HEK293T (cell line): ENCODE data around the gene POLDIP2.

ENCODE experiments used
- CTCF ChIA-PET: fragments of 350-600 bp; formaldehyde crosslinking; extraction: SDS; loops from one replicate; lab custom pipeline; 2021; ENCODE audit warnings: antibody characterized with exemption, inconsistent platforms; lab: Yijun Ruan, JAX
- POLR2A ChIA-PET: fragments of 350-600 bp; formaldehyde crosslinking; extraction: SDS; loops from one replicate; lab custom pipeline; 2020; ENCODE audit warnings: antibody characterized with exemption, inconsistent platforms; lab: Yijun Ruan, JAX
- DNase-seq: peaks from one replicate; pipeline ENCODE4 v3.0.0; 2012; ENCODE audit warnings: mixed read lengths; ENCODE audit errors: extremely low spot score
- ARNT ChIP-seq: fragments of 450-650 bp; IDR thresholded peaks from 2 replicates; pipeline ENCODE4 v1.6.1; 2017; ENCODE audit warnings: mild to moderate bottlenecking
- BHLHE40 ChIP-seq: fragments of 450-650 bp; IDR thresholded peaks from 2 replicates; pipeline ENCODE4 v1.6.1; 2016; ENCODE audit warnings: mild to moderate bottlenecking, moderate library complexity, borderline replicate concordance
- CTBP1 ChIP-seq: fragments of 450-650 bp; IDR thresholded peaks from 2 replicates; pipeline ENCODE4 v1.6.1; 2016; ENCODE audit warnings: borderline replicate concordance
- ELF4 ChIP-seq: fragments of 450-650 bp; IDR thresholded peaks from 2 replicates; pipeline ENCODE4 v1.6.1; 2017; ENCODE audit warnings: antibody characterized with exemption
- FOXA1 ChIP-seq: fragments of 450-650 bp; IDR thresholded peaks from 2 replicates; pipeline ENCODE4 v1.6.1; 2016; ENCODE audit warnings: mild to moderate bottlenecking
- FOXK2 ChIP-seq: fragments of 450-650 bp; IDR thresholded peaks from 2 replicates; pipeline ENCODE4 v1.6.1; 2016; ENCODE audit warnings: mild to moderate bottlenecking
- FOXM1 ChIP-seq: fragments of 450-650 bp; IDR thresholded peaks from 2 replicates; pipeline ENCODE4 v1.6.1; 2017; ENCODE audit warnings: mild to moderate bottlenecking, borderline replicate concordance
- HDGF ChIP-seq: fragments of 450-650 bp; IDR thresholded peaks from 2 replicates; pipeline ENCODE4 v1.6.1; 2017; ENCODE audit warnings: antibody characterized with exemption, borderline replicate concordance
- L3MBTL2 ChIP-seq: fragments of 450-650 bp; conservative IDR thresholded peaks from 2 replicates; pipeline ENCODE4 v1.6.1; 2016; ENCODE audit warnings: mild to moderate bottlenecking
- LEF1 ChIP-seq: fragments of 450-650 bp; IDR thresholded peaks from 2 replicates; pipeline ENCODE4 v1.6.1; 2017; ENCODE audit warnings: mild to moderate bottlenecking, borderline replicate concordance
- NFRKB ChIP-seq: fragments of 450-650 bp; IDR thresholded peaks from 2 replicates; pipeline ENCODE4 v1.6.1; 2016; ENCODE audit warnings: mild to moderate bottlenecking, moderate library complexity
- SP1 ChIP-seq: fragments of 450-650 bp; IDR thresholded peaks from 2 replicates; pipeline ENCODE4 v1.6.1; 2017
- SUZ12 ChIP-seq: fragments of 450-650 bp; IDR thresholded peaks from 2 replicates; pipeline ENCODE4 v1.6.1; 2016; ENCODE audit warnings: mild to moderate bottlenecking
- TARDBP ChIP-seq: fragments of 450-650 bp; IDR thresholded peaks from 2 replicates; pipeline ENCODE4 v1.6.1; 2016
- ZNF384 ChIP-seq: fragments of 450-650 bp; IDR thresholded peaks from 2 replicates; pipeline ENCODE4 v1.6.1; 2016
- TF ChIP-seq, protein P1 (sequence below): fragments of 450-650 bp; IDR thresholded peaks from 2 replicates; pipeline ENCODE4 v1.6.1; 2016

The POLDIP2 gene

GRCh38 chr17:28338056-28338768, 19.1 kb downstream of the POLDIP2 start:
- no peak for DNase-seq
- POLR2A ChIA-PET, result interaction anchor here (0.8 kb wide), 1 partner anchor 108 kb away, joined by 3 read pairs; no protein-coding TSS in a partner anchor
- no peak for TF ChIP-seq SP1
- TF ChIP-seq ELF4, result no peak
- TF ChIP-seq, protein P1, sequence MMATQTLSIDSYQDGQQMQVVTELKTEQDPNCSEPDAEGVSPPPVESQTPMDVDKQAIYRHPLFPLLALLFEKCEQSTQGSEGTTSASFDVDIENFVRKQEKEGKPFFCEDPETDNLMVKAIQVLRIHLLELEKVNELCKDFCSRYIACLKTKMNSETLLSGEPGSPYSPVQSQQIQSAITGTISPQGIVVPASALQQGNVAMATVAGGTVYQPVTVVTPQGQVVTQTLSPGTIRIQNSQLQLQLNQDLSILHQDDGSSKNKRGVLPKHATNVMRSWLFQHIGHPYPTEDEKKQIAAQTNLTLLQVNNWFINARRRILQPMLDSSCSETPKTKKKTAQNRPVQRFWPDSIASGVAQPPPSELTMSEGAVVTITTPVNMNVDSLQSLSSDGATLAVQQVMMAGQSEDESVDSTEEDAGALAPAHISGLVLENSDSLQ, result no peak
- TF ChIP-seq ARNT, result no peak
- CTCF ChIA-PET, result interaction anchor here (0.6 kb wide), 1 partner anchor 130 kb away, joined by 4 read pairs; no protein-coding TSS in a partner anchor

DNA sequence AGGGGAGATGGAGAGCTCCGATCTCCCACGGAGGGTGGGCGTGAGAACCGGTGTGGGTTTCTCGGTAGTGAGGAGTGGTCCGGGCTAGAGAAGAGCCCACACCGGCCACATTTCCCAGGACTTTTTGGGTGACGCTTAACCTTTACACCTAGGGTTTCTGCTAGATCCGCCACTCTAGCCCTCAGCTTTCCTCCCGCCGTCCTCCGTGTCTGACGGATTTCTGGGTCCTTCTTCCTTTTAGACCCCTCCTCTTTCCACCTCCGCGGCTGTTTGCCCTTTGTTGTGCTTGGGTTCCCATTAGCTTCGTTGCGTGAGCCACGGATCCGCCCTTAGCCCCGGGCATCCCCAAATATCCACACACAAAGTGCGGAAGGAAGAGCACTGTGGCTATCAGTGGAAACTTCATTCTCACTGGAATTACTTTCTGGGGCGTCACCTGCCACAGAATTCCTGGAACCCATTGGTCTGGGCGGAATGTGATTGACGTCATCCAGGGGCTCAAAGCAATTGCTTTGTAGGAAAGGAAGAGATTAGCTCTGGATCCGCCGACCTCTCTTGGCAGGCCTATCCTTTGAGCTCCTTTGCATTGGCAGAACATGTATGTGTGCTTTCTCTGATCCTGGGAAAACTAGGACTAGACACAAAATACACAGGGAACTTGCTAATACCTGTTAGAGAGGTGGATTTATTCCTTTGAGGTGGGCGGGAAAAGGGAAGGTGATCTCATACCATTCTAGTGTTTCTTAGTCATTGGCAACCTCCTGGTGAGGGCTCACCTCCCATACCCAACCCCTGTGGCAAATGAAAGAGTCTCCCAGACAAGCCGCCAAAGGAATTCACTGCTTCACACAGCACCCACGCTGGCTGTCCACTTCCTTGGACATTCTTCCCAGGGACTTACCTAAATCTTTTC, 21.1 kb downstream of the POLDIP2 start:
- ChIA-PET POLR2A (interaction anchor here (0.6 to 3.1 kb wide), 34 partner anchors 8 to 1124 kb away, joined by 3 to 59 read pairs (median 4); partner anchors contain the start of genes PIGS, POLDIP2, SARM1 and SEBOX), CTCF (interaction anchor here (0.8 to 1.9 kb wide), 6 partner anchors 10 to 87 kb away, joined by 3 to 10 read pairs (median 4); no protein-coding TSS in a partner anchor)
- no peak for TF ChIP-seq FOXA1
- TF ChIP-seq, protein P1, result peak; percentile 57
- peak; percentile 28 for DNase-seq

- peak; percentile 88 for DNase-seq
- peak; percentile 82 for TF ChIP-seq ELF4
- TF ChIP-seq SUZ12, result no peak; the same call in none of the 2 replicates
- no peak for TF ChIP-seq HDGF
- TF ChIP-seq LEF1, result no peak
- TF ChIP-seq, protein P1, result 0 out of 2 replicates have a peak, but pooled peaks have one; percentile 2
- no peak for TF ChIP-seq L3MBTL2
- TF ChIP-seq CTBP1, result no peak
- TF ChIP-seq FOXA1, result no peak
- TF ChIP-seq FOXM1, result no peak
- no peak for TF ChIP-seq ZNF384
- TF ChIP-seq NFRKB, result no peak
- no peak for TF ChIP-seq ARNT
- TF ChIP-seq TARDBP, result peak; percentile 47; the same call in 1 of the 2 replicates
- TF ChIP-seq SP1, result no peak
- TF ChIP-seq BHLHE40, result no peak
- peak; percentile 96 for TF ChIP-seq FOXK2
- POLR2A ChIA-PET, result interaction anchor here (0.6 to 3.1 kb wide), 36 partner anchors 9 to 617 kb away, joined by 3 to 59 read pairs (median 4); partner anchors contain the start of genes PIGS, POLDIP2, SARM1 and SEBOX
- CTCF ChIA-PET, result interaction anchor here (0.8 to 1.9 kb wide), 6 partner anchors 10 to 87 kb away, joined by 3 to 10 read pairs (median 4); no protein-coding TSS in a partner anchor
Measured at GRCh38 chr17:28335201-28335958, 21.9 kb downstream of the POLDIP2 start, which contains the start of the genes IFT20 and TNFAIP1. IFT20 (minus strand) TSS chr17:28335472; CDS start chr17:28331985, 3,487 bp downstream. TNFAIP1 (plus strand) TSS chr17:28335761; CDS start chr17:28339522, 3,761 bp downstream.

DNA sequence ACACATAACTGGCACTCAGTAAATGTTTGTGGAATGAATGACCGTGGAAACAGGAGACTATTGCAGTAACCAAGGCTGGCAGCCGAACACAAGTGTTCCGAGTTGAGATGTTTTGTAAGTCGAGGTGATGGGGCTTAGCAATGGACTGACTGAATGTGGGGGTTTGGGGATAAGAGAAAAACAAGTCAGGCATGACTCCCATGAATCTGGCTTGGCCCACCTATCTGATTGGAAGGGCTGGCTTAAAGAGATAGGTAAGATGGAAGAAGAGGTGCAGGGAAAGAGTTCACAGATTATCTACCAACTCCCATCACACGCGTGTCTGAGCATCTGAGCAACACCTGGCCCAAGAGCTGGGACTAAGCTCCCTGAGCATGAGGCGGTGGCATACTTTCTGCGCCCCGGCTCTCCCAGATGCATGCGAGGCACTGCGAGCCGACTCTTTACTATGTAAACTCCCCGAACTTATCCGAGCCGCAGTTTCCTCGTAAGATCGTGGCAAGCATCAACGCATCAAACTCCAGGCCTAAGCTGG, 22.6 kb downstream of the POLDIP2 start:
- ChIA-PET POLR2A (interaction anchor here (0.8 to 3.1 kb wide), 18 partner anchors 10 to 617 kb away, joined by 3 to 59 read pairs (median 8); partner anchors contain the start of genes POLDIP2, SARM1, SEBOX and TMEM97), CTCF (interaction anchor here (0.9 to 1.9 kb wide), 3 partner anchors 11 to 32 kb away, joined by 3 to 8 read pairs (median 3); no protein-coding TSS in a partner anchor)
- DNase-seq, result no peak
- TF ChIP-seq FOXA1 (no peak), BHLHE40 (no peak), SP1 (no peak), ARNT (no peak), HDGF (no peak), L3MBTL2 (no peak), NFRKB (no peak), FOXM1 (no peak), ZNF384 (no peak), SUZ12 (no peak), TARDBP (no peak), CTBP1 (no peak), ELF4 (no peak), LEF1 (no peak)
